ENCODE results near the gene SEMA3G. TPM values are rescaled to one million over a fixed set of nuclear protein-coding genes. Genes with fewer than 3 reads are reported as not detected.

The SEMA3G gene
- polyA plus RNA-seq, 3 donors = 30.0 to 34.1 (median 32.7) TPM

DNA sequence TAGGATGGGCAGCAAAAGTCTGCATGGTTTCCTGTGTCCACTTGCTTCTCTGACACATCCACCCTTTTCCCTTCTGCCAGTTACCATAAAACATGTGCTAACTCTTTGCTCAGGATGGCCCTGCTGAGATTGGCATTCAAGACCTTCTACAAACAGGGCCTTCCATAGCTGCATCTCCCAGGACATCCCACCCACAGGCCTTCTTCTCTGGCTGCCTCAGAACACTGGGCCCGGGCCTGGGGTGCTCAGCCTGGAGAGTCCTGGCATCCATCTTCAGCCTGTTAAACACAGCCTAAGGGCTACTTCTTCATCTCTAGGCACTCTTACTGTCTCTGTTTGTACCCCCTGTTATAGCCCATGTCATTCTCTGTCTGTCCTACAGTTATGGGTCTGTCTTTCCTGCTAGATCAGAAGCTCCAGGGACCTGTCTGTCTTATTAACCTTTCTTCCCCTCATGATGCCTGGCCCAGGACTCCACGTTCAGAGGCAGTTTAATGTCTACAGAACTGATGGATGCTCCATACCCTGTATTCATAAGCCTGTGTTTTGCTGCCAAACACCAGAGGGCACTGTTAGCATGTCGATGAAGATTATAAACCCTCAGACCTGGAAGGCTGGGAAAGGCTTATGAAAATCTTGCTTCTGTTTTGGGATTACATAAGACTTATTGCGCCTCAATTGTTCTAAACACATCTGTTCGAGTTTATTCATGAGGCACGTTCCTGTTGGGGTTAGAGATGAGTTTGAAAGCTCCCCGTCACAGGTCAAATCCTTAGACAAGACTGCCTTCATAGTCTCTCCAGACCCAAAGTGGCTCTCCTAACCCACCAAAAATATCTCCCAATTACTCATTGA is 16.5 kb downstream of the SEMA3G start:
- peak; percentile 69 for DNase-seq

DNA sequence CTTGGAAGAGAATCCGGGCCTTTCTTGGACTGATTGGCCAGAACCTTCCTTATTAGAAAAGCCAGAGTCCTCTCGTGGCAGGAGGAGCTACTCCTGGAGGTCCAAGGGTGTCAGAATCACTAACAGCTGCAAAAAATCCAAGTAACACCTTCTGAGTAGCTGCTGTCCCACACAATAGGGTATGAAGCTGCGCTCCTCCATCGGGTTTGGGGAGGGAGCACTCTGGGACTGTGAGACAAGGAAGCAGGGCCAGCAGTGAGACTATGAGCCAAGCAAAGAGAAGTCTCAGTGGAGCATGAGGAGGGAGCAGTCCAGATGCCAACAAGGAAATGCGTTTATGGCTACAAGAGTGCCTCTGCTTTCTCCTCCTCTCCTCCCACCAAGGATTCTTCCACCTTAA is 21.7 kb downstream of the SEMA3G start:
- DNase-seq = no peak

DNA sequence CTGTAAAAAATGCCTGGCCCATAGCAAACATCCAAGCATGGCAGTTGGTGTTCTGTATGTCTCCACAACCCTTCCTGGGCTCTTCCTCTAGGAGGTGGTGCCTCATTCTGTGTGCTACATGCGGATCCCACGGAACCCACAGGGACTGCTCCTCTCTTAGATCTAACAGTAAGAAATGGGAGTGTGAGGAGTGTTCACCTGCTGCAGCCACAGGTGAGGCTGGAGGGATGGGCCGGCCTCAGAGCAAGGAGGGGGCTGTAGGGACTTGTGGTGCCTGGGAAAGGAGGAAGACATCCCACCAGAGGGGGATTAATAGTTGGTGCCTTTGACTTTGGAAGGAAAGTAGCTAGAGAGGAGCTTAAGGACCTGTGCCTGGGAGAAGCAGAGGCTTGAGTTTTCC is 22.2 kb downstream of the SEMA3G start:
- no peak for DNase-seq

GRCh38 chr3:52420388-52420787 is 24.5 kb downstream of the SEMA3G start:
- DNase-seq = no peak

DNA sequence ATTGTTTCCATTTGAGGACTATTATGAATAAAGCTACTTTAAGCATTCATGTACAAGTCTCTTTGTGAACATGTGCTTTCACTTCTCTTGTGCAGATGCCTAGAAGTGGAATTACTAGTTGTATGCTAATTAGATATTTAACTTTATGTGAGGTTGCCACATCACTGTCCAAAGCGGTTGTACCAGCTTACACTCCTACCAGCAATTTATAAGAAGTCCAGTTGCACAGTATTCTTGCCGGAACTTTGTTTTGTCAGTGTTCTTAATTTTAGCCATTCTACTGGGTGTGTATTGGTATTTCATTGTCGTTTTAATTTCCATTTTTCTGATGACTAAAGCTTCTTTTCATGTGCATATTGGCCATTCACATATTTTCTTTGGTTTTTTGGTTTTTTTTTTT is 29.1 kb downstream of the SEMA3G start:
- no peak for DNase-seq

- DNase-seq = no peak
Measured at GRCh38 chr3:52408466-52408865, 36.4 kb downstream of the SEMA3G start.

DNA sequence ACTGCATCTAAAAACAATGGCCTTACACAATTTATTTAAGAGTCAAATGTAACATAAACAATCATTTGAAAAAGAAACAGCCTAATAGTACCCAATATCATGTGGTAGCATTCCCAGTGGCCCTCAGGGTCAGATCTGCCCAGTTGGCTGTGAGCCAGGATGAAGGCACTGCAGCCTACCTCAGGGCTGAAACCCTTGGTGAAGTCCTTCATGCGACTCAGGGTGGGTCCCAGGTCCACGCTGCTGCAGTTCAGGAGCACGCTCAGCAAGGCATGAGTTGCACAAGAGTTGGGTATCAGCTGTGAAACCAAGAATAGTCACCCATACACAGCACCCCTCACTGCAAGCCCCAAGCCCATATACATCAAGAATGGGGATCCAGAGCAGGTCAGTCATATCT is 37.1 kb downstream of the SEMA3G start:
- no peak for DNase-seq

GRCh38 chr3:52406791-52407510 is 38.0 kb downstream of the SEMA3G start:
- no peak for DNase-seq

- no peak for DNase-seq
Measured at GRCh38 chr3:52406231-52406661, 38.7 kb downstream of the SEMA3G start.

GRCh38 chr3:52405601-52406110 is 39.2 kb downstream of the SEMA3G start:
- DNase-seq = no peak

DNA sequence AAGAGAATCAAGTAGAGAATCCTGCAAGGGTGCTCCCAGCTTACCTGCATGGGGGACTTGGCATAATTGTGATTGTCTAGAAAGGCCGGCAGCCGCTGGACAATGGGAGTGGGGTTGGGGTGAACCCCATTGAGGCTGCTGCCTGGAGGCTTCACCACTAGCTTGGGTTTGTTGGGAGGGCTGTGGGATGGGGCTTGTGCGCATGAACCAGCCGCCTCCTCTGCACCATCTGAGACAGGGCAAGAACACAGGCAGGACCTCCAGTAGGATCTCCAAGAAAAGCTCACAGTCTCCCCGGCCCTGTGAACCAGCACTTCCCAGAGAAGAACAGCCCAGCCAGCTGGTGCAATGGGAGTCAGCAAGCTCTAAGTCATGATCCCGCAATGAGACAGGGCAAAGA is 39.8 kb downstream of the SEMA3G start:
- no peak for DNase-seq

DNA sequence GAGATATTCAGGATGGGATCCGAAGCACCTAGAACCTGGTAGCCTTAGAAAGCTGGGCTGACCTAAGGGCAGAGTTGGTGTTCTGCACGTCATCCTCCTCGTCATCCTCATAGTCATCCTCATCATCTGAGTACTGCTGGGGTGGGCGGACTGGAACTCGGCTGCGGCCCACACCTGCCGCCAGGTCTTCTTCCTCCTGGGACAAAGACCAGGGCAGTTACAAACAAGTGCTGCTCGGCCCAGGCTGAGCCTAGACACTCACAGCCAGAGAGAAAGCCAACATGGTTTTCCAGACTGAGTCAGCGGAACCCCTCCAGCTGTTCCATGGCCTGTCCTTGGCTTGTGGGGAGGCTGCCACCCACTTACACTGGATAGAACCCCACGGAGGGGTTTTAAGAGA is 40.5 kb downstream of the SEMA3G start:
- DNase-seq = no peak

GRCh38 chr3:52403955-52404354 is 40.9 kb downstream of the SEMA3G start:
- DNase-seq = no peak

- no peak for DNase-seq
Measured at GRCh38 chr3:52403271-52403841, 41.5 kb downstream of the SEMA3G start.

GRCh38 chr3:52402706-52403270 is 42.1 kb downstream of the SEMA3G start:
- no peak for DNase-seq

- DNase-seq = no peak
Measured at GRCh38 chr3:52402101-52402521, 42.8 kb downstream of the SEMA3G start.

- no peak for DNase-seq
Measured at GRCh38 chr3:52401551-52401950, 43.4 kb downstream of the SEMA3G start.

- no peak for DNase-seq
Measured at GRCh38 chr3:52401021-52401420, 43.9 kb downstream of the SEMA3G start.

DNA sequence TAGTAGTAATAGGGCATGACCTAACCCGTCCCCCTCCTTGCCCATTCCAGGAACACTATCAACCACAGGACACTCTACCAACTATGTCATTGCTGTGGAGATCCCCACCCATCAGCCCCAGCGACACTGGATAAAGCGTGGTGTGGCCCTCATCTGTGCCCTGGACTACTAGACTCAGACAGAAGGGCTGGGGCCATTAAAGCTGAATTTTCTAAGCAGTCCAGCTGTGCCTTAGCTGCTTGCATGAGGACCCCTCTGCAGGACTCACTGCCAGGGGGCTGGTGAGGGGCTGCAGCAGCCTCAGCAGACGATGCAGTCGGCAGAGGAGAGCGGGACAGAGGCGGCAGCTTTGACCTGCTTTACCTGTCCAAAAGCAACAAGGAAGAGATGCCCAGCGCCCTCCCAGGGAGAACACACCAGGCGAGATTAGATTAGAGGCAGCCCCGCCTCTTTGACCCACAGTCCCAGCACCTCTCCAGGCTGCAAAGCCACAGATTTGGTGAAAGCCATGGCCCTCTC is 44.6 kb downstream of the SEMA3G start:
- no peak for DNase-seq

- DNase-seq = no peak
Measured at GRCh38 chr3:52399593-52399992, 45.3 kb downstream of the SEMA3G start.

- DNase-seq = no peak
Measured at GRCh38 chr3:52399131-52399530, 45.8 kb downstream of the SEMA3G start.

DNA sequence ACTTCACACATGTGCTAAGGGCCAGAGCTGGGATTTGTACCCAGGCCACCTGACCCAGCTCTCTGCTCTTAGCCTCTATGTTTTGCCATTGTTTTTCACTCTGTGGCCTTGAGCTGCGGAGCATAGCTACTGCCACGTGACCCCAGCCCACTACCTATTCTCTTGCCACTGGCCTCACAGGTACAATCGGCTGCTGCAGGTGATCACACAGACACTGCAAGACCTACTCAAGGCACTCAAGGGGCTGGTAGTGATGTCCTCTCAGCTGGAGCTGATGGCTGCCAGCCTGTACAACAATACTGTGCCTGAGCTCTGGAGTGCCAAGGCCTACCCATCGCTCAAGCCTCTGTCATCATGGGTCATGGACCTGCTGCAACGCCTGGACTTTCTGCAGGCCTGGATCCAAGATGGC is 46.2 kb downstream of the SEMA3G start:
- DNase-seq = no peak

Measured in renal pelvis (tissue), 4 donors.